SH-SY5Y (cell line): ENCODE measurements around the gene ABR.

Experiments used
- GATA2 ChIP-seq: IDR thresholded peaks from 2 replicates; pipeline ENCODE4 v1.6.1; 2011; ENCODE audit warnings: mild to moderate bottlenecking, low read depth, low read length
- GATA3 ChIP-seq: IDR thresholded peaks from 2 replicates; pipeline ENCODE4 v1.6.1; 2011; ENCODE audit warnings: low read depth, mild to moderate bottlenecking, low read length, moderate library complexity

- TF ChIP-seq GATA3 (no peak), GATA2 (no peak)
Observed at GRCh38 chr17:1077581-1077985, 102.2 kb downstream of the ABR start.
